ENCODE measurements around the gene LCNL1.

LCNL1 gene

GRCh38 chr9:136988872-136989271, 6.1 kb downstream of the LCNL1 start:
- H3K27ac ChIP-seq (ENCODE audit: low read depth, low read length, severe bottlenecking), result no peak overlapping the region
- peaks cover 5% of the 10 kb centered on the region for H3K36me3 ChIP-seq (ENCODE audit: control insufficient read depth, insufficient read depth, low read length)
- no peak overlapping the region for H3K4me3 ChIP-seq (ENCODE audit: extremely low read depth, insufficient read depth, low read length, poor library complexity, severe bottlenecking)
- 92 to 95% methylated on average over 2 to 4 of the region's 4 CpGs for WGBS, 2 experiments (ENCODE audit: insufficient coverage in 2 of 2)
- peaks cover 10% of the 10 kb centered on the region for H3K4me1 ChIP-seq (ENCODE audit: control insufficient read depth, insufficient read depth, low read length, poor library complexity, severe bottlenecking)
- H3K9me3 ChIP-seq (ENCODE audit: control insufficient read depth, low read length), result peaks cover 8% of the 10 kb centered on the region

- 79 to 86% methylated on average over 7 to 9 of the region's 10 CpGs for WGBS, 2 experiments (ENCODE audit: insufficient coverage in 2 of 2)
Measured at GRCh38 chr9:136990242-136990911, 7.6 kb downstream of the LCNL1 start.

GRCh38 chr9:136991993-136992818, 9.4 kb downstream of the LCNL1 start, which contains the start of gene PAXX:
TSS of gene PAXX (plus strand) at chr9:136992422. CDS start at chr9:136992444, 22 bp downstream.
- Histone ChIP-seq H3K4me1 (ENCODE audit: control insufficient read depth, insufficient read depth, low read length, poor library complexity, severe bottlenecking) (peaks cover 19% of the 10 kb centered on the region), H3K36me3 (ENCODE audit: control insufficient read depth, insufficient read depth, low read length) (peaks cover 12% of the 10 kb centered on the region), H3K9me3 (ENCODE audit: control insufficient read depth, low read length) (peaks cover 8% of the 10 kb centered on the region), H3K4me3 (ENCODE audit: extremely low read depth, insufficient read depth, low read length, poor library complexity, severe bottlenecking) (peak within 1 kb of the TSS; percentile 72), H3K27ac (ENCODE audit: low read depth, low read length, severe bottlenecking) (no peak within 1 kb of the TSS)
- WGBS, 2 experiments (ENCODE audit: insufficient coverage in 2 of 2), result 2 to 5% methylated on average over 41 to 58 of the region's 92 CpGs

More at GRCh38 chr9:136990242-136990911, 7.6 kb downstream of the LCNL1 start:
- peaks cover 12% of the 10 kb centered on the region for H3K36me3 ChIP-seq (ENCODE audit: control insufficient read depth, insufficient read depth, low read length)
- H3K4me3 ChIP-seq (ENCODE audit: extremely low read depth, insufficient read depth, low read length, poor library complexity, severe bottlenecking), result no peak overlapping the region
- H3K27ac ChIP-seq (ENCODE audit: low read depth, low read length, severe bottlenecking), result no peak overlapping the region
- H3K4me1 ChIP-seq (ENCODE audit: control insufficient read depth, insufficient read depth, low read length, poor library complexity, severe bottlenecking), result peaks cover 10% of the 10 kb centered on the region
- H3K9me3 ChIP-seq (ENCODE audit: control insufficient read depth, low read length), result peaks cover 8% of the 10 kb centered on the region

GRCh38 chr9:136992819-136993369, 10.1 kb downstream of the LCNL1 start:
- WGBS, 2 experiments (ENCODE audit: insufficient coverage in 2 of 2), result 42 to 44% methylated on average over 17 of the region's 18 CpGs
- H3K27ac ChIP-seq (ENCODE audit: low read depth, low read length, severe bottlenecking), result no peak overlapping the region
- peaks cover 12% of the 10 kb centered on the region for H3K36me3 ChIP-seq (ENCODE audit: control insufficient read depth, insufficient read depth, low read length)
- H3K9me3 ChIP-seq (ENCODE audit: control insufficient read depth, low read length), result peaks cover 8% of the 10 kb centered on the region
- H3K4me1 ChIP-seq (ENCODE audit: control insufficient read depth, insufficient read depth, low read length, poor library complexity, severe bottlenecking), result peaks cover 19% of the 10 kb centered on the region
- peak overlapping the region; percentile 72 for H3K4me3 ChIP-seq (ENCODE audit: extremely low read depth, insufficient read depth, low read length, poor library complexity, severe bottlenecking)

- Histone ChIP-seq H3K4me3 (ENCODE audit: extremely low read depth, insufficient read depth, low read length, poor library complexity, severe bottlenecking) (no peak overlapping the region), H3K27ac (ENCODE audit: low read depth, low read length, severe bottlenecking) (no peak overlapping the region), H3K4me1 (ENCODE audit: control insufficient read depth, insufficient read depth, low read length, poor library complexity, severe bottlenecking) (peaks cover 19% of the 10 kb centered on the region), H3K9me3 (ENCODE audit: control insufficient read depth, low read length) (peaks cover 8% of the 10 kb centered on the region), H3K36me3 (ENCODE audit: control insufficient read depth, insufficient read depth, low read length) (peaks cover 12% of the 10 kb centered on the region)
- 81 to 89% methylated on average over 52 to 53 of the region's 54 CpGs for WGBS, 2 experiments (ENCODE audit: insufficient coverage in 2 of 2)
Measured at GRCh38 chr9:136994180-136994887, 11.5 kb downstream of the LCNL1 start.

DNA sequence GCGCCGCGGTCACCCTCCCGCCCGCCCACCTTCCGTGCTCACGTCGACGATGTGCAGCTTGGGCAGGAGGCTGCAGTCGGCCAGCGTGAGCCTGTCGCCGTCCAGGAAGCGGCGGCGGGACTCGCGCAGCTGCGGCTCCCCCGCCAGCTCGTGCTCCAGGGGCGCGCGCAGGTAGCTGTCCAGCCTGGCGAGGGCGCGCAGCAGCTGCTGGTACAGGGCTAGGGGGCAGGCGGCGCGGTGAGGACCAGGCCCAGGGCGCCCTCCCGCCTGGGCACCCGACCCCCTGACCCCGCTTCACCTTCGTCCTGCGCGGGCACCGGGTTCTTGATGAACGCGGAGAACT, 12.1 kb downstream of the LCNL1 start:
- Histone ChIP-seq H3K36me3 (ENCODE audit: control insufficient read depth, insufficient read depth, low read length) (peaks cover 12% of the 10 kb centered on the region), H3K4me3 (ENCODE audit: extremely low read depth, insufficient read depth, low read length, poor library complexity, severe bottlenecking) (no peak overlapping the region), H3K9me3 (ENCODE audit: control insufficient read depth, low read length) (peaks cover 8% of the 10 kb centered on the region), H3K4me1 (ENCODE audit: control insufficient read depth, insufficient read depth, low read length, poor library complexity, severe bottlenecking) (peaks cover 19% of the 10 kb centered on the region), H3K27ac (ENCODE audit: low read depth, low read length, severe bottlenecking) (no peak overlapping the region)
- WGBS, 2 experiments (ENCODE audit: insufficient coverage in 2 of 2), result 73 to 86% methylated on average over 38 to 40 of the region's 40 CpGs

GRCh38 chr9:136995362-136995761, 12.6 kb downstream of the LCNL1 start:
- Histone ChIP-seq H3K36me3 (ENCODE audit: control insufficient read depth, insufficient read depth, low read length) (peaks cover 12% of the 10 kb centered on the region), H3K9me3 (ENCODE audit: control insufficient read depth, low read length) (peaks cover 6% of the 10 kb centered on the region), H3K4me3 (ENCODE audit: extremely low read depth, insufficient read depth, low read length, poor library complexity, severe bottlenecking) (no peak overlapping the region), H3K27ac (ENCODE audit: low read depth, low read length, severe bottlenecking) (no peak overlapping the region), H3K4me1 (ENCODE audit: control insufficient read depth, insufficient read depth, low read length, poor library complexity, severe bottlenecking) (peaks cover 22% of the 10 kb centered on the region)
- 90 to 93% methylated on average over 9 to 27 of the region's 30 CpGs for WGBS, 2 experiments (ENCODE audit: insufficient coverage in 2 of 2)

GRCh38 chr9:136995772-136996311, 13.0 kb downstream of the LCNL1 start:
- WGBS, 2 experiments (ENCODE audit: insufficient coverage in 2 of 2), result 84 to 94% methylated on average over 9 to 10 of the region's 12 CpGs

DNA sequence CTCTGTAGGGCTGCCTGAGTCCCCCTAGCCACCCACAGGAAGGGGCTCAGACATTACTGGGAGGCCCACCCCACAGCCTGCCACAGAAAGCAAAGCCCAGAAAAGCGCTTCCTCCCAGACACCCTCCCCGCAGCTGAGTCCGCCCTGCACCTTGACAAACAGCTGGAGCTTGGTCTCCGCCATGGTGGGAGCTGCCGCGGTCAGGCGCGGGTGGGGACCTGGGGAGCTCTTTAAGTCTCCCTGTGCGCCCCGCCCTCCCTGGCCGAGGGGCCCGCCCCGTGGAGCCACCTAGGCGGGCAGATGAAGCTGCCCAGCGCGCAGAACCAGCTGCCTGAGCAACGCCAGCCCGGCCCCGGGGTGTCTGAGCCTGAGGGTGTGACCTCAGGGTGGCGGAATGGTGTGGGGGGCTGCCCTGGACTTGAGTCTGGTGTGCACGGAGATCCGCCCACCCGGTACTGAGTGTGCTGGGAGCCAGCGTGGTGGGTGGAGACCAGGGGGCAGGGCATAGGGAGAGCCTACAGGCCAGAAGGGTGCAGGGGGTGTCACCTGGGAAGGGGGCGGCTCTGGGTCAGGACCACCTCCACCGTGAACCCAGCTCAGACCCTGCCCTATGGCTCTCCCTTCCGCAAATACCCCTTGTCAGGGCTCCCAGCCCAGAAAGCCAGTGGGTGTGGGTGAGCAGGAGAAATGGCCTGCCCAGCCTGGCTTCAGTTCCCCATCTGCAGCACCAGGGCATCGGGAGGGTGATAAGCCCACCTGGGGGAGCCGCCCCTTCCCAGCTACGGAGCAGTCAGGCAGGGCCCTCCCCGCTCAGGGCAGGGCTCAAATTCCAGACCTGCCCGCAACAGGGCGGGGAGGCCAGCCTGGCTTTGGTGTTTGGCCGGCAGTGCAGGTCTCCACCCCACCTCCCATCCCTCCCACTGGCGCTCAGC, 13.8 kb downstream of the LCNL1 start, which contains the start of gene CLIC3:
CLIC3 (minus strand) TSS at position 208 of the 932 bp plus-strand sequence; CDS start at position 183, 25 bp downstream.
- Histone ChIP-seq H3K4me1 (ENCODE audit: control insufficient read depth, insufficient read depth, low read length, poor library complexity, severe bottlenecking) (peaks cover 22% of the 10 kb centered on the region), H3K36me3 (ENCODE audit: control insufficient read depth, insufficient read depth, low read length) (peaks cover 12% of the 10 kb centered on the region), H3K4me3 (ENCODE audit: extremely low read depth, insufficient read depth, low read length, poor library complexity, severe bottlenecking) (no peak within 1 kb of the TSS), H3K9me3 (ENCODE audit: control insufficient read depth, low read length) (no peaks in the 10 kb centered on the region), H3K27ac (ENCODE audit: low read depth, low read length, severe bottlenecking) (peak within 1 kb of the TSS; percentile 5)
- 54 to 57% methylated on average over 22 to 24 of the region's 35 CpGs for WGBS, 2 experiments (ENCODE audit: insufficient coverage in 2 of 2)

More at GRCh38 chr9:136995772-136996311, 13.0 kb downstream of the LCNL1 start:
- Histone ChIP-seq H3K4me1 (ENCODE audit: control insufficient read depth, insufficient read depth, low read length, poor library complexity, severe bottlenecking) (peaks cover 22% of the 10 kb centered on the region), H3K27ac (ENCODE audit: low read depth, low read length, severe bottlenecking) (peak overlapping the region; percentile 5), H3K4me3 (ENCODE audit: extremely low read depth, insufficient read depth, low read length, poor library complexity, severe bottlenecking) (no peak overlapping the region), H3K9me3 (ENCODE audit: control insufficient read depth, low read length) (peaks cover 3% of the 10 kb centered on the region), H3K36me3 (ENCODE audit: control insufficient read depth, insufficient read depth, low read length) (peaks cover 12% of the 10 kb centered on the region)
